CD4-positive, alpha-beta memory T cell (primary cell): Measurements from ENCODE around the gene HSPA4. TPM values are rescaled to one million over a fixed set of nuclear protein-coding genes. Genes with fewer than 3 reads are reported as not detected.

Experiments used
- CTCF ChIA-PET: fragments of 350-600 bp; sonication (Branson Sonifier 250); formaldehyde crosslinking; loops from one replicate; lab custom pipeline; 2021; ENCODE audit warnings: inconsistent platforms; ENCODE audit not compliant: partially characterized antibody; lab: Charles Lee
- POLR2A ChIA-PET: fragments of 350-600 bp; sonication (Branson Sonifier 250); formaldehyde crosslinking; loops from one replicate; lab custom pipeline; 2021; ENCODE audit not compliant: partially characterized antibody; lab: Charles Lee
- DNase-seq, 5 donors: peaks; one replicate each; pipeline versions ENCODE4 v3.0.0 to v3.0.0-alpha.2; 2020 to 2022; ENCODE audit warnings: mixed read lengths in 1 of 5
- H3K27ac ChIP-seq: one replicate; pipeline ENCODE4 v1.7.0; 2013; ENCODE audit warnings: low read depth, low read length
- H3K27me3 ChIP-seq: 2 replicates; pipeline ENCODE4 v1.7.0; 2013; ENCODE audit warnings: mild to moderate bottlenecking, low read length, moderate library complexity; ENCODE audit not compliant: insufficient read depth
- H3K36me3 ChIP-seq: 2 replicates; pipeline ENCODE4 v1.7.0; 2013; ENCODE audit warnings: mild to moderate bottlenecking, low read length, moderate library complexity; ENCODE audit not compliant: insufficient read depth
- H3K4me1 ChIP-seq: 2 replicates; pipeline ENCODE4 v1.7.0; 2013; ENCODE audit warnings: mild to moderate bottlenecking, low read length, moderate library complexity; ENCODE audit not compliant: insufficient read depth
- H3K4me3 ChIP-seq, 2 donors: one replicate each; pipeline ENCODE4 v1.7.0; 2013; ENCODE audit warnings: low read length in 2 of 2, mild to moderate bottlenecking in 1 of 2
- H3K9me3 ChIP-seq, 2 donors: one replicate each; pipeline ENCODE4 v1.7.0; 2013; ENCODE audit warnings: low read length in 2 of 2, control low read depth in 1 of 2; ENCODE audit not compliant: control insufficient read depth in 1 of 2
- H3K27ac Mint-ChIP-seq, 7 donors: one replicate each; pipeline ENCODE4 v1.8.0; 2020 to 2021; ENCODE audit warnings: mixed read lengths in 7 of 7, mild to moderate bottlenecking in 6 of 7, inconsistent platforms in 3 of 7, moderate library complexity in 3 of 7
- H3K27me3 Mint-ChIP-seq, 2 donors: one replicate each; pipeline ENCODE4 v1.8.0; 2020 to 2021; ENCODE audit warnings: mixed read lengths in 2 of 2
- H3K36me3 Mint-ChIP-seq, 2 donors: one replicate each; pipeline ENCODE4 v1.8.0; 2020 to 2021; ENCODE audit warnings: mixed read lengths in 2 of 2, inconsistent platforms in 1 of 2, mild to moderate bottlenecking in 1 of 2
- H3K4me1 Mint-ChIP-seq, 4 donors: one replicate each; pipeline ENCODE4 v1.8.0; 2020 to 2021; ENCODE audit warnings: mixed read lengths in 4 of 4, mild to moderate bottlenecking in 1 of 4
- H3K4me3 Mint-ChIP-seq, 8 donors: one replicate each; pipeline ENCODE4 v1.8.0; 2020 to 2021; ENCODE audit warnings: mixed read lengths in 8 of 8, mild to moderate bottlenecking in 7 of 8, moderate library complexity in 6 of 8, inconsistent platforms in 3 of 8
- H3K9me3 Mint-ChIP-seq, 8 donors: one replicate each; pipeline ENCODE4 v1.8.0; 2020 to 2021; ENCODE audit warnings: mixed read lengths in 8 of 8, mild to moderate bottlenecking in 5 of 8, inconsistent platforms in 3 of 8, moderate library complexity in 1 of 8
- intact Hi-C: fragments of 100-400 bp; cut with micrococcal nuclease; formaldehyde crosslinking; loops from one replicate; pipeline ENCODE4 v1.15.1; 2023
- polyA plus RNA-seq, 2 donors: library from polyadenylated mRNA; unstranded; fragments of 300-500 nt; fragmentation: Illumina TruSeq; gene quantifications; one replicate each; pipeline ENCODE4 v1.2.3, GENCODE V29; 2021
- total RNA-seq, 2 experiments: library from RNA; stranded (reverse); gene quantifications; one replicate each; pipeline ENCODE4 v1.2.3, GENCODE V29; 2021

Gene HSPA4
- total and polyA plus RNA-seq, 4 experiments from 2014 or later = 32.2 to 58.1 (median 50.5) TPM

DNA sequence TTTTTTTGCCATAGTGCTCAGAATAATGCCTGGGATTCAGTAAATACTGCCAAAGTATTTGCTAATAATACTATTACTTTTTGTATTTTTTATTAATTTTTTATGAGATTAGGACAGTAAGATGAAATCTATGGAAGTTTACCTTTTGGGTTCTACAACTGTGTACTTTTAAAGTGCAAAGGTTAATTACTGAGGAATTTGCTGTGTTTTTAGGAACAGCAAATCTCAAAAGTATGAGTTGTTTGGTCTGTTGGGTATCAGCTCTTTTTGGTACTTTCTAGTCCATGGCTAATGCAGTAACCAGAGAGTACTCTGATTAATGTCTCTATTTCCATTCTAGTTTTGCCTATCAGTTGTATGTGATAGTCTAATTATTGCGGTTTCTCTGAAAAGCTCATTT is 5.1 kb downstream of the HSPA4 start:
- Mint-ChIP-seq H3K9me3 (no peaks in the 10 kb centered on the region), H3K27me3 (no peaks in the 10 kb centered on the region), H3K4me3 (peak overlapping the region in 1 of 8 donors; percentile 23), H3K36me3 (peaks cover 0 to 12% of the 10 kb centered on the region in 2 donors), H3K4me1 (peaks cover 36 to 81% (median 55%) of the 10 kb centered on the region in 4 donors), H3K27ac (no peak overlapping the region)
- CTCF ChIA-PET = interaction anchor here (0.6 kb wide), 1 partner anchor 94 kb away, joined by 3 read pairs; no protein-coding TSS in a partner anchor
- H3K4me1 ChIP-seq = peaks cover 71% of the 10 kb centered on the region
- no peaks in the 10 kb centered on the region for H3K36me3 ChIP-seq
- H3K27ac ChIP-seq = no peak overlapping the region
- intact Hi-C loops = no loop called here
- H3K27me3 ChIP-seq = no peaks in the 10 kb centered on the region
- DNase-seq = no peak
- H3K4me3 ChIP-seq = no peak overlapping the region
- no peaks in the 10 kb centered on the region for H3K9me3 ChIP-seq
- POLR2A ChIA-PET = no interaction called here

DNA sequence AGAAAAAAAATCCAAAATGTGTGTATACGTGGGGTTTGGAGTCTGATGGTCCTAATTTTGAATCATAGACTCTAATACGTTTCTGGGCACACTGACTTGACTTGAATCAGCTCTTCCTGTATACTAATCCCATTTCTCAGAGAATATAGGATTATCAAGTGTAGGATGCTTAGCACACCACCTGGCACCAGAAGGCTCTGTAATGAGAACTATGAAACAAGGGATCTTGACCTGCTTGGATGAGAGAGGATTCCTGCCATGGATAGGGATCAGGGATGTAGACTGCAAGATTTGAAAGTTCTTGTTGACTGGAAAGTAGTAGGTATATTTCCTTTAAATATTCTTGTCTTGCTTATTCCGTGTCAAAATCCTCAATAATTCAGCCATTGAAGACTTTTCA is 7.8 kb downstream of the HSPA4 start:
- Mint-ChIP-seq H3K27ac (peak overlapping the region in 4 of 7 donors; percentile 5 to 61 (median 33)), H3K4me3 (no peak overlapping the region), H3K27me3 (no peaks in the 10 kb centered on the region), H3K9me3 (no peaks in the 10 kb centered on the region), H3K4me1 (peaks cover 36 to 70% (median 51%) of the 10 kb centered on the region in 4 donors), H3K36me3 (peaks cover 0 to 9% of the 10 kb centered on the region in 2 donors)
- Histone ChIP-seq H3K27me3 (no peaks in the 10 kb centered on the region), H3K9me3 (no peaks in the 10 kb centered on the region), H3K4me3 (no peak overlapping the region), H3K4me1 (peaks cover 63% of the 10 kb centered on the region), H3K36me3 (no peaks in the 10 kb centered on the region), H3K27ac (no peak overlapping the region)
- CTCF ChIA-PET = no interaction called here
- intact Hi-C loops = no loop called here
- no peak for DNase-seq
- POLR2A ChIA-PET = no interaction called here

DNA sequence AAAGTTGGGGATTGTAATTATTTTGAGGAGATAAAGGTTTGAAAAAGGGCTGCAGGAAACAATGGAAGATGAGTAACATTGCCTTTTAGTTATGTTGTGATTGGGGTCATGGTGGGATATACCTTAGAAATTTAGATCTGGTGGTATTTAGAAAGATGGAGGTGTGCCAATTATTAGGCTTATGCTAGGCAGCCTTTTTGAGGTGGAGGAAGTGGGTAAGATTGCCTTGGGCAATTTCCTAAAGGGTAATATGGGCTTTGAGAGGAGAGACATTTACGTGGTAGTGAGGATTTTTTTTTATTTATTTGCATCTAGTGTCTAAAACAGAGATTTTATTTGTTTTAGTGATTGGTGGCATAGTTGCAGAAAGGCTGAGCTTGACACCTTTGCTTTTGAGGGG is 10.5 kb downstream of the HSPA4 start:
- DNase-seq = no peak
- POLR2A ChIA-PET = no interaction called here
- no peaks in the 10 kb centered on the region for H3K9me3 ChIP-seq
- CTCF ChIA-PET = no interaction called here
- peaks cover 42% of the 10 kb centered on the region for H3K4me1 ChIP-seq
- no peaks in the 10 kb centered on the region for H3K9me3 Mint-ChIP-seq
- intact Hi-C loops = no loop called here
- H3K4me3 Mint-ChIP-seq = peak overlapping the region in 4 of 8 donors; percentile 29 to 62 (median 43)
- H3K27ac ChIP-seq = no peak overlapping the region
- H3K36me3 Mint-ChIP-seq = peaks cover 10 to 27% of the 10 kb centered on the region in 2 donors
- H3K27me3 Mint-ChIP-seq = no peaks in the 10 kb centered on the region
- no peak overlapping the region for H3K4me3 ChIP-seq
- peaks cover 9% of the 10 kb centered on the region for H3K36me3 ChIP-seq
- peak overlapping the region; percentile 1 to 83 (median 41) for H3K27ac Mint-ChIP-seq
- H3K27me3 ChIP-seq = no peaks in the 10 kb centered on the region
- peaks cover 26 to 52% (median 38%) of the 10 kb centered on the region in 4 donors for H3K4me1 Mint-ChIP-seq

DNA sequence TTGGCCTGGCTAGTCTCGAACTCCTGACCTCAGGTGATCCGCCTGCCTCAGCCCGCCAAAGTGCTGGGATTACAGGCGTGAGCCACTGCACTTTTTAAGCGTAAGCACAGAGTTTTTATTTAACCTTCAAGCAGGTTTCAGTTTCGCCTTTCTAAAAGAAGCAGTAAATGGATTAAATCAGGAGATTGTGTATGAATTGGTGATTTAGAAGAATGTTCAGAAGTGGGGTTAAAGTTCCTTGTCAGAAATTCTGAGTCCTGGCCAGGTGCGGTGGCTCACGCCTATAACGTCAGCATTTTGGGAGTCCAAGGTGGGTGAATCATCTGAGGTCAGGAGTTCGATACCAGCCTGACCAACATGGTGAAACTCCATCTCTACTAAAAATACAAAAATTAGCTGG is 12.2 kb downstream of the HSPA4 start:
- intact Hi-C loops = no loop called here
- POLR2A ChIA-PET = no interaction called here
- no peak for DNase-seq
- Mint-ChIP-seq H3K36me3 (peaks cover 23 to 42% of the 10 kb centered on the region in 2 donors), H3K4me1 (peaks cover 22 to 44% (median 32%) of the 10 kb centered on the region in 4 donors), H3K4me3 (no peak overlapping the region), H3K9me3 (no peaks in the 10 kb centered on the region), H3K27me3 (no peaks in the 10 kb centered on the region), H3K27ac (no peak overlapping the region)
- H3K4me3 ChIP-seq = no peak overlapping the region
- peaks cover 14% of the 10 kb centered on the region for H3K36me3 ChIP-seq
- H3K27ac ChIP-seq = no peak overlapping the region
- H3K4me1 ChIP-seq = peaks cover 34% of the 10 kb centered on the region
- H3K27me3 ChIP-seq = no peaks in the 10 kb centered on the region
- no peaks in the 10 kb centered on the region for H3K9me3 ChIP-seq
- CTCF ChIA-PET = no interaction called here

- Mint-ChIP-seq H3K4me3 (no peak overlapping the region), H3K27me3 (no peaks in the 10 kb centered on the region), H3K9me3 (no peaks in the 10 kb centered on the region), H3K27ac (peak overlapping the region in 1 of 7 donors; percentile 34), H3K4me1 (peaks cover 19 to 39% (median 28%) of the 10 kb centered on the region in 4 donors), H3K36me3 (peaks cover 29 to 54% of the 10 kb centered on the region in 2 donors)
- CTCF ChIA-PET = no interaction called here
- Histone ChIP-seq H3K27ac (no peak overlapping the region), H3K4me1 (peaks cover 27% of the 10 kb centered on the region), H3K4me3 (no peak overlapping the region), H3K9me3 (no peaks in the 10 kb centered on the region), H3K36me3 (peaks cover 17% of the 10 kb centered on the region), H3K27me3 (no peaks in the 10 kb centered on the region)
- POLR2A ChIA-PET = no interaction called here
- DNase-seq = no peak
- intact Hi-C loops = no loop called here
Measured at GRCh38 chr5:133065471-133065870, 13.7 kb downstream of the HSPA4 start.

DNA sequence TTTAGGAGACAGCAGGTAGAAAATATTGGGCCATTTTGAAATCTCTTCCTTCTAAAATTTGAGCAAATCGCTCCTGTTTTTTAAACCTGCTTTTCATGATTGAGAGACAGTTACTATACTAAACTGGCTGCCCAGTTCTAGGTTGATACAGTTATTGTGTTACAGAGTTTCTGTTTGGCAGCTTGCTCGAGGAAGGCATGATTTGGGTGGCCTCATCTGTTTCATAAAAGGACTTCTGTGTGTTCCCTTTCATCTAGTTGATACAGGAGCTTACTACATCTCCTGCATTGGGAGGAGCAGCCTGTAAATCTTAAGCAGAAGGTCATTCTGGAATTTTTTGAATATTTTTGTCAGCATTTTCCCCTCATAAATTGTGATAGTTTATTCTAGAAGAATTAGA is 14.2 kb downstream of the HSPA4 start:
- H3K4me3 ChIP-seq = no peak overlapping the region
- no peaks in the 10 kb centered on the region for H3K27me3 Mint-ChIP-seq
- H3K9me3 ChIP-seq = no peaks in the 10 kb centered on the region
- H3K36me3 ChIP-seq = peaks cover 17% of the 10 kb centered on the region
- intact Hi-C loops = no loop called here
- no peak overlapping the region for H3K27ac ChIP-seq
- H3K27me3 ChIP-seq = no peaks in the 10 kb centered on the region
- H3K4me1 ChIP-seq = peaks cover 25% of the 10 kb centered on the region
- no peak overlapping the region for H3K4me3 Mint-ChIP-seq
- no peaks in the 10 kb centered on the region for H3K9me3 Mint-ChIP-seq
- no peak for DNase-seq
- POLR2A ChIA-PET = no interaction called here
- H3K27ac Mint-ChIP-seq = peak overlapping the region in 1 of 7 donors; percentile 25
- H3K4me1 Mint-ChIP-seq = peaks cover 19 to 35% (median 28%) of the 10 kb centered on the region in 4 donors
- peaks cover 33 to 57% of the 10 kb centered on the region in 2 donors for H3K36me3 Mint-ChIP-seq
- CTCF ChIA-PET = no interaction called here

- no peaks in the 10 kb centered on the region for H3K9me3 ChIP-seq
- Mint-ChIP-seq H3K4me3 (no peak overlapping the region), H3K36me3 (peaks cover 58 to 82% of the 10 kb centered on the region in 2 donors), H3K9me3 (no peaks in the 10 kb centered on the region), H3K27me3 (no peaks in the 10 kb centered on the region), H3K4me1 (peaks cover 8 to 23% (median 12%) of the 10 kb centered on the region in 4 donors), H3K27ac (no peak overlapping the region)
- ChIA-PET POLR2A (interaction anchor here (0.7 kb wide), 1 partner anchor 175 kb away, joined by 5 read pairs; no protein-coding TSS in a partner anchor), CTCF (interaction anchor here (1.3 kb wide), 1 partner anchor 48 kb away, joined by 3 read pairs; no protein-coding TSS in a partner anchor)
- H3K36me3 ChIP-seq = peaks cover 47% of the 10 kb centered on the region
- no peaks in the 10 kb centered on the region for H3K27me3 ChIP-seq
- DNase-seq = no peak
- no peak overlapping the region for H3K27ac ChIP-seq
- intact Hi-C loops = no loop called here
- H3K4me1 ChIP-seq = no peaks in the 10 kb centered on the region
- no peak overlapping the region for H3K4me3 ChIP-seq
Measured at GRCh38 chr5:133072021-133072420, 20.2 kb downstream of the HSPA4 start.
